ENCODE results near the gene UTP14C. TPM values are rescaled to one million over a fixed set of nuclear protein-coding genes. Genes with fewer than 3 reads are reported as not detected.

The UTP14C gene
- total RNA-seq, 1 donor from 2014 or later, result 11.7 TPM

GRCh38 chr13:52067237-52067636, 42.7 kb downstream of the UTP14C start:
- H3K27me3 Mint-ChIP-seq, result peaks cover 19% of the 10 kb centered on the region
- no peak for DNase-seq
- ATAC-seq (ENCODE audit: low read depth), result no peak
- no peak for TF ChIP-seq CTCF (IDR thresholded peaks at IDR 0.05)
- H3K4me1 Mint-ChIP-seq, result no peaks in the 10 kb centered on the region
- peaks cover 23% of the 10 kb centered on the region for H3K9me3 Mint-ChIP-seq
- intact Hi-C loops (cut with micrococcal nuclease), result no loop called here
- H3K4me3 Mint-ChIP-seq, result no peak overlapping the region
- no peaks in the 10 kb centered on the region for H3K36me3 Mint-ChIP-seq (ENCODE audit: low read depth)
- POLR2A ChIA-PET, result no interaction called here
- H3K27ac Mint-ChIP-seq, result no peak overlapping the region
- CTCF ChIA-PET, result no interaction called here

GRCh38 chr13:52070929-52071523, 46.5 kb downstream of the UTP14C start:
- intact Hi-C loops (cut with micrococcal nuclease), result no loop called here
- no peak for TF ChIP-seq CTCF (IDR thresholded peaks at IDR 0.05)
- ChIA-PET POLR2A (no interaction called here), CTCF (no interaction called here)
- H3K27ac Mint-ChIP-seq, result no peak overlapping the region
- H3K4me1 Mint-ChIP-seq, result no peaks in the 10 kb centered on the region
- DNase-seq, result no peak
- no peak overlapping the region for H3K4me3 Mint-ChIP-seq
- ATAC-seq (ENCODE audit: low read depth), result no peak
- H3K9me3 Mint-ChIP-seq, result peaks cover 23% of the 10 kb centered on the region
- peaks cover 38% of the 10 kb centered on the region for H3K27me3 Mint-ChIP-seq
- H3K36me3 Mint-ChIP-seq (ENCODE audit: low read depth), result no peaks in the 10 kb centered on the region

Other genes with a start within 250 kb of the UTP14C start
- gene DHRS12, start 220.5 kb upstream of the UTP14C start, total RNA-seq, result 11.6 and 14.1 TPM in 2 replicates
- gene TMEM272, start 179.5 kb upstream of the UTP14C start, total RNA-seq, result not detected in 2 replicates
- gene CCDC70, start 162.7 kb upstream of the UTP14C start, total RNA-seq, result not detected in 2 replicates
- 0.29 and 0.40 TPM in 2 replicates for gene ATP7B, start 13.2 kb upstream of the UTP14C start, total RNA-seq
- 31.8 and 36.9 TPM in 2 replicates for gene ALG11, start 12.3 kb upstream of the UTP14C start, total RNA-seq
- not detected in 2 replicates for gene NEK5, start 104.4 kb downstream of the UTP14C start, total RNA-seq
- 9.1 and 12.0 TPM in 2 replicates for gene NEK3, start 134.9 kb downstream of the UTP14C start, total RNA-seq